Hematopoietic multipotent progenitor cell treated with erythropoietin and hydrocortisone succinate and interleukin-3 and kit ligand, for 15 days (in vitro differentiated cells): ENCODE data around the gene CACNA2D1.

Experiments
- DNase-seq: peaks from one replicate; pipeline ENCODE4 v3.0.0-alpha.2; 2015; ENCODE audit warnings: low spot score

The CACNA2D1 gene

GRCh38 chr7:82343716-82344115, 99.9 kb downstream of the CACNA2D1 start:
- no peak for DNase-seq

- no peak for DNase-seq
These were observed 103.6 kb downstream of the CACNA2D1 start for GRCh38 chr7:82339958-82340357.

- no peak for DNase-seq
These were observed 107.7 kb downstream of the CACNA2D1 start for GRCh38 chr7:82335927-82336326.

- DNase-seq, result no peak
These were observed 108.6 kb downstream of the CACNA2D1 start for GRCh38 chr7:82335001-82335400.

GRCh38 chr7:82331234-82331633, 112.3 kb downstream of the CACNA2D1 start:
- DNase-seq, result no peak

GRCh38 chr7:82330706-82331215, 112.8 kb downstream of the CACNA2D1 start:
- no peak for DNase-seq

- no peak for DNase-seq
These were observed 115.7 kb downstream of the CACNA2D1 start for GRCh38 chr7:82327898-82328297.

GRCh38 chr7:82325416-82325815, 118.2 kb downstream of the CACNA2D1 start:
- no peak for DNase-seq

- DNase-seq, result no peak
These were observed 119.8 kb downstream of the CACNA2D1 start for GRCh38 chr7:82323806-82324205.

- no peak for DNase-seq
These were observed 123.9 kb downstream of the CACNA2D1 start for GRCh38 chr7:82319674-82320118.

- DNase-seq, result no peak
These were observed 124.8 kb downstream of the CACNA2D1 start for GRCh38 chr7:82318786-82319185.

- no peak for DNase-seq
These were observed 125.8 kb downstream of the CACNA2D1 start for GRCh38 chr7:82317760-82318159.

- DNase-seq, result no peak
These were observed 126.3 kb downstream of the CACNA2D1 start for GRCh38 chr7:82317257-82317721.

GRCh38 chr7:82313269-82313668, 130.3 kb downstream of the CACNA2D1 start:
- DNase-seq, result no peak

- no peak for DNase-seq
These were observed 130.9 kb downstream of the CACNA2D1 start for GRCh38 chr7:82312646-82313045.

- DNase-seq, result no peak
These were observed 138.1 kb downstream of the CACNA2D1 start for GRCh38 chr7:82305347-82306005.

- DNase-seq, result no peak
These were observed 148.7 kb downstream of the CACNA2D1 start for GRCh38 chr7:82294865-82295264.

GRCh38 chr7:82294382-82294784, 149.2 kb downstream of the CACNA2D1 start:
- DNase-seq, result no peak

GRCh38 chr7:82293467-82293866, 150.1 kb downstream of the CACNA2D1 start:
- DNase-seq, result no peak

- no peak for DNase-seq
These were observed 151.6 kb downstream of the CACNA2D1 start for GRCh38 chr7:82291931-82292330.

- no peak for DNase-seq
These were observed 153.7 kb downstream of the CACNA2D1 start for GRCh38 chr7:82289889-82290288.

- DNase-seq, result no peak
These were observed 154.4 kb downstream of the CACNA2D1 start for GRCh38 chr7:82289152-82289535.

GRCh38 chr7:82286798-82287140, 156.8 kb downstream of the CACNA2D1 start:
- no peak for DNase-seq
